Measurements from ENCODE around the gene ADD3. TPM values are rescaled to one million over a fixed set of nuclear protein-coding genes. Genes with fewer than 3 reads are reported as not detected.

The ADD3 gene
- total RNA-seq, 1 donor from 2014 or later, result 28.4 TPM

GRCh38 chr10:110163192-110163773 lies 155.5 kb downstream of the ADD3 start:
- no peak overlapping the region for H3K27ac Mint-ChIP-seq
- intact Hi-C loops (cut with micrococcal nuclease), result no loop called here
- peaks cover 85% of the 10 kb centered on the region for H3K27me3 Mint-ChIP-seq
- H3K4me3 Mint-ChIP-seq, result no peak overlapping the region
- DNase-seq, result no peak
- no peaks in the 10 kb centered on the region for H3K36me3 Mint-ChIP-seq (ENCODE audit: low read depth)
- H3K9me3 Mint-ChIP-seq, result no peaks in the 10 kb centered on the region
- H3K4me1 Mint-ChIP-seq, result peaks cover 23% of the 10 kb centered on the region

GRCh38 chr10:110163841-110164240 lies 156.1 kb downstream of the ADD3 start:
- Mint-ChIP-seq H3K4me3 (no peak overlapping the region), H3K27ac (no peak overlapping the region), H3K27me3 (peaks cover 85% of the 10 kb centered on the region), H3K4me1 (peaks cover 24% of the 10 kb centered on the region), H3K9me3 (no peaks in the 10 kb centered on the region), H3K36me3 (ENCODE audit: low read depth) (no peaks in the 10 kb centered on the region)
- no peak for DNase-seq
- intact Hi-C loops (cut with micrococcal nuclease), result loop anchor here (2.0 kb wide), 1 partner anchor 33 kb away; no protein-coding TSS in a partner anchor

GRCh38 chr10:110165239-110165638 lies 157.5 kb downstream of the ADD3 start:
- Mint-ChIP-seq H3K4me3 (no peak overlapping the region), H3K36me3 (ENCODE audit: low read depth) (no peaks in the 10 kb centered on the region), H3K9me3 (no peaks in the 10 kb centered on the region), H3K27ac (no peak overlapping the region), H3K4me1 (peaks cover 32% of the 10 kb centered on the region), H3K27me3 (peaks cover 85% of the 10 kb centered on the region)
- DNase-seq, result no peak
- intact Hi-C loops (cut with micrococcal nuclease), result loop anchor here (2.0 kb wide), 1 partner anchor 32 kb away; no protein-coding TSS in a partner anchor

- no peaks in the 10 kb centered on the region for H3K9me3 Mint-ChIP-seq
- no peak overlapping the region for H3K4me3 Mint-ChIP-seq
- H3K4me1 Mint-ChIP-seq, result peaks cover 39% of the 10 kb centered on the region
- DNase-seq, result no peak
- no peak overlapping the region for H3K27ac Mint-ChIP-seq
- H3K36me3 Mint-ChIP-seq (ENCODE audit: low read depth), result no peaks in the 10 kb centered on the region
- peaks cover 82% of the 10 kb centered on the region for H3K27me3 Mint-ChIP-seq
- intact Hi-C loops (cut with micrococcal nuclease), result no loop called here
These were observed 159.4 kb downstream of the ADD3 start for GRCh38 chr10:110167149-110167548.

- peaks cover 35% of the 10 kb centered on the region for H3K4me1 Mint-ChIP-seq
- H3K36me3 Mint-ChIP-seq (ENCODE audit: low read depth), result no peaks in the 10 kb centered on the region
- H3K27me3 Mint-ChIP-seq, result peaks cover 79% of the 10 kb centered on the region
- H3K27ac Mint-ChIP-seq, result no peak overlapping the region
- peak overlapping the region; percentile 38 for H3K4me3 Mint-ChIP-seq
- intact Hi-C loops (cut with micrococcal nuclease), result loop anchor here (1.0 kb wide), 1 partner anchor 12 kb away; no protein-coding TSS in a partner anchor
- no peaks in the 10 kb centered on the region for H3K9me3 Mint-ChIP-seq
- no peak for DNase-seq
These were observed 161.1 kb downstream of the ADD3 start for GRCh38 chr10:110168601-110169481.

GRCh38 chr10:110169586-110169985 lies 161.8 kb downstream of the ADD3 start:
- DNase-seq, result no peak
- no peak overlapping the region for H3K27ac Mint-ChIP-seq
- H3K4me1 Mint-ChIP-seq, result peaks cover 35% of the 10 kb centered on the region
- no peaks in the 10 kb centered on the region for H3K9me3 Mint-ChIP-seq
- no peaks in the 10 kb centered on the region for H3K36me3 Mint-ChIP-seq (ENCODE audit: low read depth)
- no peak overlapping the region for H3K4me3 Mint-ChIP-seq
- peaks cover 73% of the 10 kb centered on the region for H3K27me3 Mint-ChIP-seq
- intact Hi-C loops (cut with micrococcal nuclease), result no loop called here

- no peak for DNase-seq
- H3K27me3 Mint-ChIP-seq, result peaks cover 74% of the 10 kb centered on the region
- H3K4me1 Mint-ChIP-seq, result peaks cover 31% of the 10 kb centered on the region
- no peaks in the 10 kb centered on the region for H3K36me3 Mint-ChIP-seq (ENCODE audit: low read depth)
- no peak overlapping the region for H3K27ac Mint-ChIP-seq
- no peaks in the 10 kb centered on the region for H3K9me3 Mint-ChIP-seq
- no peak overlapping the region for H3K4me3 Mint-ChIP-seq
- intact Hi-C loops (cut with micrococcal nuclease), result no loop called here
These were observed 162.6 kb downstream of the ADD3 start for GRCh38 chr10:110170142-110170971.

GRCh38 chr10:110171032-110171431 lies 163.2 kb downstream of the ADD3 start:
- no peaks in the 10 kb centered on the region for H3K9me3 Mint-ChIP-seq
- peaks cover 27% of the 10 kb centered on the region for H3K4me1 Mint-ChIP-seq
- DNase-seq, result no peak
- intact Hi-C loops (cut with micrococcal nuclease), result no loop called here
- peaks cover 71% of the 10 kb centered on the region for H3K27me3 Mint-ChIP-seq
- no peak overlapping the region for H3K27ac Mint-ChIP-seq
- no peak overlapping the region for H3K4me3 Mint-ChIP-seq
- no peaks in the 10 kb centered on the region for H3K36me3 Mint-ChIP-seq (ENCODE audit: low read depth)

GRCh38 chr10:110172155-110172554 lies 164.4 kb downstream of the ADD3 start:
- DNase-seq, result no peak
- H3K4me1 Mint-ChIP-seq, result peaks cover 28% of the 10 kb centered on the region
- H3K4me3 Mint-ChIP-seq, result no peak overlapping the region
- H3K9me3 Mint-ChIP-seq, result no peaks in the 10 kb centered on the region
- no peaks in the 10 kb centered on the region for H3K36me3 Mint-ChIP-seq (ENCODE audit: low read depth)
- intact Hi-C loops (cut with micrococcal nuclease), result no loop called here
- no peak overlapping the region for H3K27ac Mint-ChIP-seq
- peaks cover 68% of the 10 kb centered on the region for H3K27me3 Mint-ChIP-seq

- intact Hi-C loops (cut with micrococcal nuclease), result no loop called here
- Mint-ChIP-seq H3K36me3 (ENCODE audit: low read depth) (no peaks in the 10 kb centered on the region), H3K9me3 (no peaks in the 10 kb centered on the region), H3K27me3 (peaks cover 63% of the 10 kb centered on the region), H3K4me1 (peaks cover 16% of the 10 kb centered on the region), H3K27ac (no peak overlapping the region), H3K4me3 (no peak overlapping the region)
- DNase-seq, result no peak
These were observed 166.4 kb downstream of the ADD3 start for GRCh38 chr10:110174201-110174600.

- no peak overlapping the region for H3K27ac Mint-ChIP-seq
- peaks cover 62% of the 10 kb centered on the region for H3K27me3 Mint-ChIP-seq
- DNase-seq, result no peak
- H3K9me3 Mint-ChIP-seq, result no peaks in the 10 kb centered on the region
- H3K4me1 Mint-ChIP-seq, result peaks cover 14% of the 10 kb centered on the region
- no peak overlapping the region for H3K4me3 Mint-ChIP-seq
- no peaks in the 10 kb centered on the region for H3K36me3 Mint-ChIP-seq (ENCODE audit: low read depth)
- intact Hi-C loops (cut with micrococcal nuclease), result no loop called here
These were observed 167.0 kb downstream of the ADD3 start for GRCh38 chr10:110174816-110175215.

- no peaks in the 10 kb centered on the region for H3K36me3 Mint-ChIP-seq (ENCODE audit: low read depth)
- no peaks in the 10 kb centered on the region for H3K9me3 Mint-ChIP-seq
- DNase-seq, result no peak
- intact Hi-C loops (cut with micrococcal nuclease), result no loop called here
- H3K27ac Mint-ChIP-seq, result no peak overlapping the region
- H3K27me3 Mint-ChIP-seq, result peaks cover 57% of the 10 kb centered on the region
- H3K4me1 Mint-ChIP-seq, result peaks cover 12% of the 10 kb centered on the region
- no peak overlapping the region for H3K4me3 Mint-ChIP-seq
These were observed 167.6 kb downstream of the ADD3 start for GRCh38 chr10:110175406-110175805.

- peaks cover 6% of the 10 kb centered on the region for H3K4me1 Mint-ChIP-seq
- H3K27me3 Mint-ChIP-seq, result peaks cover 48% of the 10 kb centered on the region
- no peak for DNase-seq
- H3K4me3 Mint-ChIP-seq, result no peak overlapping the region
- no peaks in the 10 kb centered on the region for H3K9me3 Mint-ChIP-seq
- intact Hi-C loops (cut with micrococcal nuclease), result no loop called here
- no peak overlapping the region for H3K27ac Mint-ChIP-seq
- no peaks in the 10 kb centered on the region for H3K36me3 Mint-ChIP-seq (ENCODE audit: low read depth)
These were observed 168.6 kb downstream of the ADD3 start for GRCh38 chr10:110176141-110177030.

All from activated CD4-positive, alpha-beta T cell treated with anti-CD3 and anti-CD28 coated beads, Interleukin-2, amount 10 ng/mL, durations not matched to agents 24 days and 14 days (primary cell).